RWPE2 (cell line): ENCODE data around the gene LRP1.

ENCODE experiments used
- ATAC-seq: fragments of 200-7000 bp; cut with Tn5 transposase; 3 replicates; pipeline ENCODE4 v1.9.1; 2021; ENCODE audit warnings: low read depth
- DNase-seq: peaks from one replicate; pipeline ENCODE4 v3.0.0-alpha.2; 2020; ENCODE audit warnings: low spot score
- H3K27ac ChIP-seq: fragments of 450-650 bp; 2 replicates; pipeline ENCODE4 v1.5.1; 2017; ENCODE audit warnings: mild to moderate bottlenecking; ENCODE audit not compliant: poor library complexity, severe bottlenecking
- H3K27me3 ChIP-seq: fragments of 250-450 bp; sonication (Bioruptor Pico); 2 replicates; pipeline ENCODE4 v1.5.1; 2021; ENCODE audit warnings: mild to moderate bottlenecking, moderate library complexity; ENCODE audit not compliant: insufficient read depth, poor library complexity, severe bottlenecking
- H3K36me3 ChIP-seq: fragments of 250-450 bp; sonication (Bioruptor Pico); 2 replicates; pipeline ENCODE4 v1.5.1; 2020; ENCODE audit warnings: low read depth, mild to moderate bottlenecking, moderate library complexity
- H3K4me1 ChIP-seq: fragments of 250-450 bp; sonication (Bioruptor Pico); 2 replicates; pipeline ENCODE4 v1.5.1; 2021; ENCODE audit warnings: mild to moderate bottlenecking, moderate library complexity; ENCODE audit not compliant: insufficient read depth, poor library complexity, severe bottlenecking
- H3K4me3 ChIP-seq: fragments of 250-450 bp; sonication (Bioruptor Pico); 2 replicates; pipeline ENCODE4 v1.5.1; 2021; ENCODE audit warnings: mild to moderate bottlenecking, moderate library complexity; ENCODE audit not compliant: severe bottlenecking
- H3K9me3 ChIP-seq: fragments of 250-450 bp; sonication (Bioruptor Pico); 2 replicates; pipeline ENCODE4 v1.5.1; 2021; ENCODE audit warnings: mild to moderate bottlenecking, moderate library complexity; ENCODE audit not compliant: severe bottlenecking
- CTCF ChIP-seq: fragments of 450-650 bp; IDR thresholded peaks from one replicate; pipeline ENCODE4 v1.5.1; 2017; ENCODE audit warnings: mild to moderate bottlenecking, moderate library complexity; ENCODE audit not compliant: poor library complexity, severe bottlenecking

Gene LRP1

GRCh38 chr12:57097554-57097835 is 30.8 kb upstream of the LRP1 start:
- H3K4me1 ChIP-seq, result peaks cover 20% of the 10 kb centered on the region
- ATAC-seq (no peak), DNase-seq (no peak)
- H3K4me3 ChIP-seq, result no peak overlapping the region
- TF ChIP-seq CTCF, result no peak
- peaks cover 49% of the 10 kb centered on the region for H3K36me3 ChIP-seq
- peak overlapping the region; percentile 61 for H3K27ac ChIP-seq
- no peaks in the 10 kb centered on the region for H3K27me3 ChIP-seq
- H3K9me3 ChIP-seq, result no peaks in the 10 kb centered on the region

DNA sequence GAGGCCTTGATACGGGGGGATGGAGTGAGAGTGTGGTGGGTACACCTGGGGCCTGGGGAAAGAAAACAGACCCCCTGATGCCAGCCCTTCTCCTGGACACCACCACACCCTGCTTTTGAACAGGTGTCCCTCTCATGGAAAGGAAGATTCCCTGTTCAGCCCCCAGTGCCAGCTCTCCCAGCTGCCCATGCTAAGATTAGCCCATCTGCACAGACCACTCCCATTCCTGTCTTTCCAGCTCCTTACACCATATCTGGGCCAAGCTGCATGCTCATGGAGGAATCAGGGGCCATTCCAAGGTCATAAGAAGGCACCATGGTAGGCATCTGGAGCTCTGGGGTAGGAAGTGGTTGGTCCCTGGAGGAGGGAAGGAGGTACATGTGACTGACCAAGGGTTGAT is 29.7 kb upstream of the LRP1 start:
- no peak overlapping the region for H3K27ac ChIP-seq

GRCh38 chr12:57099047-57099714 is 29.1 kb upstream of the LRP1 start:
- Histone ChIP-seq H3K4me1 (peaks cover 13% of the 10 kb centered on the region), H3K9me3 (no peaks in the 10 kb centered on the region), H3K36me3 (peaks cover 49% of the 10 kb centered on the region), H3K27me3 (no peaks in the 10 kb centered on the region), H3K4me3 (no peak overlapping the region), H3K27ac (no peak overlapping the region)
- TF ChIP-seq CTCF, result no peak
- ATAC-seq (no peak), DNase-seq (no peak)

More for the DNA sequence above, 29.7 kb upstream of the LRP1 start:
- H3K9me3 ChIP-seq, result no peaks in the 10 kb centered on the region
- H3K4me1 ChIP-seq, result peaks cover 18% of the 10 kb centered on the region
- DNase-seq (no peak), ATAC-seq (no peak)
- no peaks in the 10 kb centered on the region for H3K27me3 ChIP-seq
- no peak overlapping the region for H3K4me3 ChIP-seq
- peaks cover 47% of the 10 kb centered on the region for H3K36me3 ChIP-seq
- TF ChIP-seq CTCF, result no peak

DNA sequence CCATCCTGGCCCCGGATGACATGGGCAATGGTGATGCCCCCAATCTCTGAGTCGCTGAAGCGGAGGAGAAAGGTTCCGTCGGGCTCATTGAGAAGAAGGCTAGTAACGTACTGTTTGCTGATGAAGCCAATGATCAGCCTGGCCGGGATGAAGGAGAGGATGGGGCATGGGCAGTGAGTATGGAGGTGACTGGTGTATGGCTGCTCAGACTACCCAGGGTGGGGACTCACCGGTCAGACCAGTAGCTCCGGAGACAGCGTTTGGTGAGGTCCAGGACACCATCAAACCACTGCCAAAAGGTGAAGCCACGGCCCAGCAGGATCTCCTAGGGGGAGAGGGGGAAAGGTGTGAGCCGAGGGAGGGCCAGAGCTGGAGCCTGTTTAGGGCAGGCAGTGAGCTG is 28.5 kb upstream of the LRP1 start:
- H3K4me1 ChIP-seq, result peaks cover 9% of the 10 kb centered on the region
- no peak for DNase-seq
- no peak overlapping the region for H3K4me3 ChIP-seq
- H3K27me3 ChIP-seq, result no peaks in the 10 kb centered on the region
- no peak for TF ChIP-seq CTCF
- ATAC-seq, result no peak
- H3K27ac ChIP-seq, result no peak overlapping the region
- no peaks in the 10 kb centered on the region for H3K9me3 ChIP-seq
- H3K36me3 ChIP-seq, result peaks cover 50% of the 10 kb centered on the region

GRCh38 chr12:57101892-57102695 is 26.2 kb upstream of the LRP1 start:
- H3K27ac ChIP-seq, result no peak overlapping the region
- TF ChIP-seq CTCF, result no peak
- DNase-seq, result no peak

More at GRCh38 chr12:57101892-57102695, 26.2 kb upstream of the LRP1 start:
- Histone ChIP-seq H3K4me1 (no peaks in the 10 kb centered on the region), H3K36me3 (peaks cover 46% of the 10 kb centered on the region), H3K4me3 (no peak overlapping the region), H3K9me3 (no peaks in the 10 kb centered on the region), H3K27me3 (no peaks in the 10 kb centered on the region)
- ATAC-seq, result no peak
